Left lung (tissue), 10 donors: ENCODE results near the gene SLC44A3. TPM values are rescaled to one million over a fixed set of nuclear protein-coding genes. Genes with fewer than 3 reads are reported as not detected.

Experiments
- ATAC-seq: fragments of 200-7000 bp; cut with Tn5 transposase; one replicate; pipeline ENCODE4 v1.9.1; 2020; ENCODE audit warnings: moderate library complexity
- DNase-seq, 4 donors: peaks; one replicate each; pipeline ENCODE4 v3.0.0-alpha.2; 2013 to 2020
- H3K27ac ChIP-seq, 2 donors: fragments of 200-600 bp; sonication (generic) in 1 of 2; one replicate each; pipeline versions ENCODE4 v1.5.0 to v1.8.0; 2020 to 2021
- H3K27me3 ChIP-seq, 2 donors: fragments of 200-600 bp; sonication (generic) in 1 of 2; one replicate each; pipeline versions ENCODE4 v1.5.0 to v1.8.0; 2020 to 2021
- H3K36me3 ChIP-seq, 2 donors: fragments of 200-600 bp; sonication (generic) in 1 of 2; one replicate each; pipeline versions ENCODE4 v1.5.0 to v1.8.0; 2020 to 2021
- H3K4me1 ChIP-seq, 2 donors: fragments of 200-600 bp; one replicate each; pipeline ENCODE4 v1.8.0; 2021
- H3K4me3 ChIP-seq, 2 donors: fragments of 200-600 bp; sonication (generic) in 1 of 2; one replicate each; pipeline versions ENCODE4 v1.5.0 to v1.8.0; 2020 to 2021; ENCODE audit warnings: mild to moderate bottlenecking in 1 of 2
- H3K9me3 ChIP-seq, 2 donors: fragments of 200-600 bp; sonication (generic) in 1 of 2; one replicate each; pipeline versions ENCODE4 v1.5.0 to v1.8.0; 2020 to 2021
- intact Hi-C, 2 donors: fragments of 100-400 bp; cut with DNase I; formaldehyde crosslinking; loops; one replicate each; pipeline versions ENCODE4 v1.11.2 to v1.14.2; 2022
- polyA plus RNA-seq, 6 donors: library from polyadenylated mRNA; unstranded; fragments of 120-200 nt; gene quantifications; one replicate each; pipeline ENCODE4 v1.2.1, GENCODE V29; 2013; ENCODE audit not compliant: insufficient read length in 6 of 6
- total RNA-seq, 2 donors: library from RNA; stranded (reverse); fragmentation: NEBNext Ultra II Directional; extraction: Animal tissue kit (Norgen Biotek cat#: 25700); gene quantifications; one replicate each; pipeline ENCODE4 v1.2.1, GENCODE V29; 2021
- TF ChIP-seq, protein P1 (sequence below), 2 donors: fragments of 200-600 bp; sonication (generic) in 1 of 2; IDR thresholded peaks; one replicate each; pipeline versions ENCODE4 v1.5.0 to v1.8.0; 2021; ENCODE audit warnings: antibody characterized with exemption in 2 of 2
- donor health status: DM: no; HTN: yes; CAD: no.
- donor health status: DM: no; HTN: no; CAD: no.

Gene SLC44A3
- total and polyA plus RNA-seq, 8 donors: 14.1 to 49.9 (median 37.6) TPM

DNA sequence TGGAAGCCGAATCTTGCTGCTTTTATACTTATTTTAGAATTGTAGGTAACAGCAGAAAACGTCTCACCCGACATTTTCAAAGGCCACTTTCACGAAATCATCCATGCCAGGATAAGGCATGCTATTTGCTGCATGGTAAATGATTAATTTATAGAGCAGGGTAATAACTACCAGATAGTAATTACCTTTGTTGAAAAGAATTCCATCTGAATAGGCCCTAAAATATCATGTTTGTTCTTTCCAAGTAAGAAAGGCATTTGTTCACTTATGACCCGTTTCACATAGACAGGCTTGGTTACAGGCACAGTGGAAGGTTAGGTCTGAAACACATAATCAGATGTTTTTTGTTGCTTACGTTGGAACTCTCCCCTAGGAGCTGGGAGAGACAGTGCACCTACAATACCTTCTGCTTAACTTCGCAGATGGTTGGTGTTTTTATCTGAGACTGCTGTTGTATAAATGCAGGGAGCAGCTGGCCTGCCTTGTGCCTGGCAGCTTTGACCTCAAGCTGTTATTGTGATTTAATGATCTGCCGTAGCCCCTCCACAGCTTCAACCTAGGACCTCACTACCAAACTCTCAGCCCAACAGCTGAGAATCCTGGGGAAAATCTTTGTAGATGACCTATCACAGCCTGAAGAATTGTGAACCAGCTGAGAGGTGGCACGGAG lies 1.6 kb downstream of the SLC44A3 start:
- Histone ChIP-seq H3K4me1 (peaks cover 0 to 18% of the 10 kb centered on the region in 2 donors), H3K27me3 (peaks cover 0 to 54% of the 10 kb centered on the region in 2 donors), H3K36me3 (no peaks in the 10 kb centered on the region), H3K9me3 (no peaks in the 10 kb centered on the region), H3K27ac (peak overlapping the region in 1 of 2 donors; percentile 61), H3K4me3 (peak overlapping the region; percentile 3 to 53)
- ATAC-seq: peak; percentile 2
- DNase-seq: no peak
- intact Hi-C loops: no loop called here
- TF ChIP-seq, protein P1, sequence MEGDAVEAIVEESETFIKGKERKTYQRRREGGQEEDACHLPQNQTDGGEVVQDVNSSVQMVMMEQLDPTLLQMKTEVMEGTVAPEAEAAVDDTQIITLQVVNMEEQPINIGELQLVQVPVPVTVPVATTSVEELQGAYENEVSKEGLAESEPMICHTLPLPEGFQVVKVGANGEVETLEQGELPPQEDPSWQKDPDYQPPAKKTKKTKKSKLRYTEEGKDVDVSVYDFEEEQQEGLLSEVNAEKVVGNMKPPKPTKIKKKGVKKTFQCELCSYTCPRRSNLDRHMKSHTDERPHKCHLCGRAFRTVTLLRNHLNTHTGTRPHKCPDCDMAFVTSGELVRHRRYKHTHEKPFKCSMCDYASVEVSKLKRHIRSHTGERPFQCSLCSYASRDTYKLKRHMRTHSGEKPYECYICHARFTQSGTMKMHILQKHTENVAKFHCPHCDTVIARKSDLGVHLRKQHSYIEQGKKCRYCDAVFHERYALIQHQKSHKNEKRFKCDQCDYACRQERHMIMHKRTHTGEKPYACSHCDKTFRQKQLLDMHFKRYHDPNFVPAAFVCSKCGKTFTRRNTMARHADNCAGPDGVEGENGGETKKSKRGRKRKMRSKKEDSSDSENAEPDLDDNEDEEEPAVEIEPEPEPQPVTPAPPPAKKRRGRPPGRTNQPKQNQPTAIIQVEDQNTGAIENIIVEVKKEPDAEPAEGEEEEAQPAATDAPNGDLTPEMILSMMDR (IDR thresholded peaks at IDR 0.05): no peak

DNA sequence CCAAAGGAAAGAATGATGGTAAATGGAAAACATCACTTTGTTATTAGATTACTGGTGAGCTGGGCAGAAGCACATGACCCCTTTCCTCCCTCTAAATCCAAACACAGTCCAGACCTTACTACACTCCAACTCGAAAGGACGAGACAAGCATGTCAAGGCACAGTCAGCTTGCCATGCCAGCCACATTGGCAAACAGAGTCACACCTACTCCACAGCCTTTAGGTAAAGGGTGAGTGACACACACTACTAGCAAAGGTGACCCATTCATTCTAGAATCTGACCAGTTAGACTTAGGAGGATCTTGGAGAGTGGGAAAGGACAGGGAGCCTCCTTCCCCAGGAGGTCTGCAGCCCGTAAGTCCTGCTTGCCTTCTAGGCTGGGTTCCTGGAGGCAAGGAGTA lies 3.0 kb downstream of the SLC44A3 start:
- no peaks in the 10 kb centered on the region for H3K9me3 ChIP-seq
- H3K4me3 ChIP-seq: no peak overlapping the region
- H3K27me3 ChIP-seq: peaks cover 0 to 54% of the 10 kb centered on the region in 2 donors
- peaks cover 0 to 18% of the 10 kb centered on the region in 2 donors for H3K4me1 ChIP-seq
- ATAC-seq (peak; percentile 5), DNase-seq (no peak)
- no peaks in the 10 kb centered on the region for H3K36me3 ChIP-seq
- TF ChIP-seq, protein P1 (IDR thresholded peaks at IDR 0.05): no peak
- intact Hi-C loops: no loop called here
- H3K27ac ChIP-seq: no peak overlapping the region

- TF ChIP-seq, protein P1 (IDR thresholded peaks at IDR 0.05): no peak
- H3K4me3 ChIP-seq: no peak overlapping the region
- no peaks in the 10 kb centered on the region for H3K4me1 ChIP-seq
- peaks cover 0 to 33% of the 10 kb centered on the region in 2 donors for H3K27me3 ChIP-seq
- H3K9me3 ChIP-seq: no peaks in the 10 kb centered on the region
- no peaks in the 10 kb centered on the region for H3K36me3 ChIP-seq
- H3K27ac ChIP-seq: no peak overlapping the region
- intact Hi-C loops: no loop called here
- no peak for DNase-seq
- ATAC-seq: no peak
Observed at GRCh38 chr1:94825936-94826335, 5.8 kb downstream of the SLC44A3 start.

- peaks cover 0 to 19% of the 10 kb centered on the region in 2 donors for H3K27me3 ChIP-seq
- H3K9me3 ChIP-seq: no peaks in the 10 kb centered on the region
- H3K4me1 ChIP-seq: peaks cover 0 to 8% of the 10 kb centered on the region in 2 donors
- peak in 1 of 4 donors; percentile 38 for DNase-seq
- ATAC-seq: peak; percentile 74
- no peak overlapping the region for H3K4me3 ChIP-seq
- H3K36me3 ChIP-seq: no peaks in the 10 kb centered on the region
- intact Hi-C loops: no loop called here
- TF ChIP-seq, protein P1 (IDR thresholded peaks at IDR 0.05): no peak
- H3K27ac ChIP-seq: no peak overlapping the region
Observed at GRCh38 chr1:94827434-94827833, 7.3 kb downstream of the SLC44A3 start.

DNA sequence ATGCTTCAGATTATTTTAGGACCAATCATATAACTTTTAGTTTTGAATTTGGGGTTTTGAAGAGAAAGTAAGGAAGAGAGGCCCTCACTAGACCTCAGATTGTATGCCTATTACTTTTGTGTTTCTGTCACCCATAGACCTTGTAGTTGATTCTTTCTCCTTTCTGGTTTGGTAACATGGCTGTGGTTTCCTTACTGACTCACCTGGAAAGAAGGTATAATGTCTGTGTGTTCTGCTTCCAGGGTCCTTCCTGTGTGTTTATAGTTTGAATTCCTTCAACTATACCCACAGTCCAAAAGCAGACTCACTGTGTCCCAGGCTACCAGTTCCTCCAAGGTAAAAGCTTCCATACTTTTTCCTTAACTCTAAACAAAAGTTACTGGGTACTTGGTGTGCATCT lies 8.1 kb downstream of the SLC44A3 start:
- no peak overlapping the region for H3K4me3 ChIP-seq
- H3K9me3 ChIP-seq: no peaks in the 10 kb centered on the region
- H3K27me3 ChIP-seq: peaks cover 0 to 11% of the 10 kb centered on the region in 2 donors
- H3K27ac ChIP-seq: no peak overlapping the region
- ATAC-seq: no peak
- H3K36me3 ChIP-seq: no peaks in the 10 kb centered on the region
- intact Hi-C loops: no loop called here
- TF ChIP-seq, protein P1 (IDR thresholded peaks at IDR 0.05): no peak
- DNase-seq: no peak
- H3K4me1 ChIP-seq: peaks cover 0 to 8% of the 10 kb centered on the region in 2 donors
